HepG2 (cell line): ENCODE results near the gene UTRN. TPM values are rescaled to one million over a fixed set of nuclear protein-coding genes. Genes with fewer than 3 reads are reported as not detected.
A peak's percentile ranks its signal among the peaks of the same experiment; 100 is the strongest.

Experiments
- CBX2 ChIP-seq, 2 experiments: fragments of 200-600 bp in 1 of 2; sonication (generic); formaldehyde crosslinking in 1 of 2; IDR thresholded peaks; 2 replicates each; pipeline versions ENCODE4 v1.7.0 to v1.8.1; 2018 to 2022; ENCODE audit warnings: low read depth in 2 of 2, low read length in 1 of 2, mild to moderate bottlenecking in 1 of 2, missing genetic modification reagents in 1 of 2
- CREB1 ChIP-seq, 2 experiments: fragments of 450-650 bp in 1 of 2; IDR thresholded peaks; 2 replicates each; pipeline ENCODE4 v1.6.1; 2016 to 2017; ENCODE audit warnings: control low read depth in 1 of 2, mild to moderate bottlenecking in 1 of 2, missing compliant biosample characterization in 1 of 2, missing genetic modification characterization in 1 of 2
- ELF1 ChIP-seq: sonication (generic); formaldehyde crosslinking; IDR thresholded peaks from 2 replicates; pipeline ENCODE4 v1.4.0; 2020; ENCODE audit warnings: missing genetic modification reagents
- HMG20A ChIP-seq: IDR thresholded peaks from 2 replicates; pipeline ENCODE4 v1.6.1; 2016; ENCODE audit warnings: borderline replicate concordance
- HNRNPL ChIP-seq: fragments of 200-400 bp; formaldehyde crosslinking; IDR thresholded peaks from 2 replicates; pipeline ENCODE4 v1.6.1; 2017; ENCODE audit warnings: mild to moderate bottlenecking, low read depth, low read length
- HNRNPLL ChIP-seq: fragments of 200-400 bp; formaldehyde crosslinking; IDR thresholded peaks from 2 replicates; pipeline ENCODE4 v1.6.1; 2017; ENCODE audit warnings: mild to moderate bottlenecking, low read depth, low read length; ENCODE audit not compliant: poor library complexity, severe bottlenecking
- HOXD1 ChIP-seq: sonication (generic); formaldehyde crosslinking; IDR thresholded peaks from 2 replicates; pipeline ENCODE4 v1.5.0; 2020; ENCODE audit warnings: missing genetic modification reagents
- IKZF5 ChIP-seq: IDR thresholded peaks from 2 replicates; pipeline ENCODE4 v1.6.1; 2018; ENCODE audit warnings: missing genetic modification reagents, mild to moderate bottlenecking, missing compliant biosample characterization
- MAFF ChIP-seq: IDR thresholded peaks from 2 replicates; pipeline ENCODE4 v1.6.1; 2011; ENCODE audit warnings: low read depth, low read length, improper control_type of control experiment
- MIXL1 ChIP-seq: IDR thresholded peaks from 2 replicates; pipeline ENCODE4 v1.6.1; 2016
- MTF1 ChIP-seq: sonication (generic); formaldehyde crosslinking; IDR thresholded peaks from 2 replicates; pipeline ENCODE4 v1.5.0; 2020; ENCODE audit warnings: missing genetic modification reagents
- NAIF1 ChIP-seq: sonication (generic); formaldehyde crosslinking; IDR thresholded peaks from 2 replicates; pipeline ENCODE4 v1.5.0; 2020; ENCODE audit warnings: mild to moderate bottlenecking, missing genetic modification reagents, borderline replicate concordance
- NFYB ChIP-seq: sonication (generic); formaldehyde crosslinking; IDR thresholded peaks from 2 replicates; pipeline ENCODE4 v1.4.0; 2020; ENCODE audit warnings: missing genetic modification reagents
- RCOR2 ChIP-seq: IDR thresholded peaks from 2 replicates; pipeline ENCODE4 v1.6.1; 2016; ENCODE audit warnings: missing biosample characterization, missing genetic modification reagents
- SALL1 ChIP-seq: sonication (generic); formaldehyde crosslinking; IDR thresholded peaks from 2 replicates; pipeline ENCODE4 v1.8.0; 2022; ENCODE audit warnings: mild to moderate bottlenecking, missing genetic modification reagents
- STAT5B ChIP-seq: sonication (generic); formaldehyde crosslinking; IDR thresholded peaks from 2 replicates; pipeline ENCODE4 v1.4.0; 2020; ENCODE audit warnings: missing genetic modification reagents
- ZNF383 ChIP-seq: sonication (generic); formaldehyde crosslinking; IDR thresholded peaks from 2 replicates; pipeline ENCODE4 v1.4.0; 2020; ENCODE audit warnings: missing genetic modification reagents, mild to moderate bottlenecking, borderline replicate concordance
- ZNF558 ChIP-seq: sonication (generic); formaldehyde crosslinking; IDR thresholded peaks from 2 replicates; pipeline ENCODE4 v1.9.0; 2022; ENCODE audit warnings: mild to moderate bottlenecking, missing genetic modification reagents, borderline replicate concordance
- polyA plus RNA-seq, 8 experiments: library from polyadenylated mRNA; depleted of rRNA in 3 of 8; stranded (reverse) in 7 of 8; unstranded in 1 of 8; fragments of >200 nt; fragmentation: Illumina TruSeq in 4 of 8; extraction: Trizol in 4 of 8; gene quantifications; 2 replicates each; pipeline versions ENCODE4 v1.2.1 to v1.2.3, GENCODE V29; 2011 to 2016; ENCODE audit warnings: low read depth in 4 of 8, missing spikeins in 1 of 8, mixed read lengths in 1 of 8; ENCODE audit not compliant: insufficient read depth in 1 of 8
- total RNA-seq, 5 experiments: library from RNA; depleted of rRNA; stranded (reverse); fragments of >200 nt; fragmentation: Illumina TruSeq; extraction: Trizol; gene quantifications; 2 replicates each; pipeline ENCODE4 v1.2.3, GENCODE V29; 2016; ENCODE audit warnings: low read depth in 1 of 5
- TF ChIP-seq, protein P1 (sequence below): sonication (generic); formaldehyde crosslinking; IDR thresholded peaks from 2 replicates; pipeline ENCODE4 v1.4.0; 2020; ENCODE audit warnings: missing genetic modification reagents
- TF ChIP-seq, protein P2 (sequence below): IDR thresholded peaks from 2 replicates; pipeline ENCODE4 v1.6.1; 2012; ENCODE audit warnings: inconsistent platforms
- TF ChIP-seq, protein P3 (sequence below): sonication (generic); formaldehyde crosslinking; IDR thresholded peaks from 2 replicates; pipeline ENCODE4 v1.5.1; 2020; ENCODE audit warnings: mild to moderate bottlenecking, missing genetic modification reagents, borderline replicate concordance

UTRN gene
- total and polyA plus RNA-seq, 2 of the 13 experiments (the other 11 are each of a cell fraction or from before 2014, with no cell fraction given), result 102 to 116 TPM

DNA sequence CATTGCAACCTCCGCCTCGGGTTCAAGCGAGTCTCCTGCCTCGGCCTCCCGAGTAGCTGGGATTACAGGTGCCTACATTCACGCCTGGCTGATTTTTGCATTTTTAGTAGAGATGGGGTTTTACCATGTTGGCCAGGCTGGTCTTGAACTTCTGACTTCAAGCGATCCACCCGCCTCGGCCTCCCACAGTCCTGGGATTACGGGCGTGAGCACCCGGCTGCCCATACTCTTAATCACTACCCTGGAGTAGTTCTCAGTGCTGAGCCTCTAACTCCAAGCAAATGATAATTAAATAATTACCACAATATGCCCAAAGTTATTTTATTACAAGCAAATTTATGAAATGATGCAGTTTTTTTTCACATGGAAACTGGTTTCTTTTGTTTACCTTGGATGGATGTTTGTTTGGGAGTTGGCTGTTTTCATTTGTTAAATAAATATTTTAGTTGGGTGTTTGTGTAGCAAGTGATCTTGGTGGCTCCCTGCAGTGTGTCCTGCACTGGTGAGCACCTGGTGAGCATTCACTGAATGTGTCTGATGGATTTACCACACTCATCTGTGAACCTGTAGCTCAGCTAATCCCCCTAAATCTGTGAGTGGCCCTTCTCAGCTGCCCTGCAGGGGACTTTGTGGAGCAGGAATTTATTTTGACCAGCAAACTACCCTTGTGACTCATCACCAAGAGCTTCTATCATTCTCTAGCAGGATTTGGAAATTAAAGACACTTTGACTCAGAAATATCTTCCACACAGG, 36.9 kb downstream of the UTRN start (continued):
- TF ChIP-seq, protein P1, sequence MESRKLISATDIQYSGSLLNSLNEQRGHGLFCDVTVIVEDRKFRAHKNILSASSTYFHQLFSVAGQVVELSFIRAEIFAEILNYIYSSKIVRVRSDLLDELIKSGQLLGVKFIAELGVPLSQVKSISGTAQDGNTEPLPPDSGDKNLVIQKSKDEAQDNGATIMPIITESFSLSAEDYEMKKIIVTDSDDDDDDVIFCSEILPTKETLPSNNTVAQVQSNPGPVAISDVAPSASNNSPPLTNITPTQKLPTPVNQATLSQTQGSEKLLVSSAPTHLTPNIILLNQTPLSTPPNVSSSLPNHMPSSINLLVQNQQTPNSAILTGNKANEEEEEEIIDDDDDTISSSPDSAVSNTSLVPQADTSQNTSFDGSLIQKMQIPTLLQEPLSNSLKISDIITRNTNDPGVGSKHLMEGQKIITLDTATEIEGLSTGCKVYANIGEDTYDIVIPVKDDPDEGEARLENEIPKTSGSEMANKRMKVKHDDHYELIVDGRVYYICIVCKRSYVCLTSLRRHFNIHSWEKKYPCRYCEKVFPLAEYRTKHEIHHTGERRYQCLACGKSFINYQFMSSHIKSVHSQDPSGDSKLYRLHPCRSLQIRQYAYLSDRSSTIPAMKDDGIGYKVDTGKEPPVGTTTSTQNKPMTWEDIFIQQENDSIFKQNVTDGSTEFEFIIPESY, result peak; percentile 30; the same call in 1 of the 2 replicates
- 0 out of 2 replicates have a peak, but pooled peaks have one; percentile 9 for TF ChIP-seq IKZF5 (CRISPR knock-in tag)
- peak; percentile 35; the same call in 1 of the 2 replicates for TF ChIP-seq HMG20A
- 0 out of 2 replicates have a peak, but pooled peaks have one; percentile 10 for TF ChIP-seq MIXL1 (CRISPR knock-in tag)
- TF ChIP-seq MAFF, result no peak
- TF ChIP-seq, protein P2, sequence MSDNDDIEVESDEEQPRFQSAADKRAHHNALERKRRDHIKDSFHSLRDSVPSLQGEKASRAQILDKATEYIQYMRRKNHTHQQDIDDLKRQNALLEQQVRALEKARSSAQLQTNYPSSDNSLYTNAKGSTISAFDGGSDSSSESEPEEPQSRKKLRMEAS, result no peak
- no peak for TF ChIP-seq MTF1 (CRISPR knock-in tag)
- no peak for TF ChIP-seq ZNF558 (CRISPR knock-in tag)
- TF ChIP-seq NFYB (CRISPR knock-in tag), result no peak
- TF ChIP-seq STAT5B, result no peak
- TF ChIP-seq ZNF383 (CRISPR knock-in tag), result no peak
- TF ChIP-seq ELF1, result no peak
- peak; percentile 47; the same call in 1 of the 2 replicates for TF ChIP-seq SALL1
- TF ChIP-seq, protein P3, sequence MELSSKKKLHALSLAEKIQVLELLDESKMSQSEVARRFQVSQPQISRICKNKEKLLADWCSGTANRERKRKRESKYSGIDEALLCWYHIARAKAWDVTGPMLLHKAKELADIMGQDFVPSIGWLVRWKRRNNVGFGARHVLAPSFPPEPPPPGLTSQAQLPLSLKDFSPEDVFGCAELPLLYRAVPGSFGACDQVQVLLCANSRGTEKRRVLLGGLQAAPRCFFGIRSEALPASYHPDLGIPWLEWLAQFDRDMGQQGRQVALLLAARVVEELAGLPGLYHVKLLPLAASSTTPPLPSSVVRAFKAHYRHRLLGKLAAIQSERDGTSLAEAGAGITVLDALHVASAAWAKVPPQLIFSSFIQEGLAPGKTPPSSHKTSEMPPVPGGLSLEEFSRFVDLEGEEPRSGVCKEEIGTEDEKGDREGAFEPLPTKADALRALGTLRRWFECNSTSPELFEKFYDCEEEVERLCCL (CRISPR knock-in tag), result no peak
- TF ChIP-seq HOXD1 (CRISPR knock-in tag), result no peak
- TF ChIP-seq NAIF1 (CRISPR knock-in tag), result no peak
- TF ChIP-seq CREB1 (IDR thresholded peaks at IDR 0.05), result no peak
- TF ChIP-seq CREB1 (CRISPR knock-in tag; IDR thresholded peaks at IDR 0.05), result no peak
- TF ChIP-seq CBX2 (IDR thresholded peaks at IDR 0.05; ENCODE audit: low read depth, low read length), result no peak
- no peak for TF ChIP-seq CBX2 (CRISPR knock-in tag; IDR thresholded peaks at IDR 0.05; ENCODE audit: low read depth)
- TF ChIP-seq RCOR2, result peak; percentile 30; the same call in 1 of the 2 replicates
- TF ChIP-seq HNRNPL, result no peak
- no peak for TF ChIP-seq HNRNPLL
